Activated effector memory CD4-positive, alpha-beta T cell treated with Interleukin-2 at 50 U/mL for 16 hours (primary cell): ENCODE measurements around the gene GRB10.
A peak's percentile ranks its signal among the peaks of the same experiment; 100 is the strongest.

Experiments
- DNase-seq: peaks from one replicate; pipeline ENCODE4 v3.0.0-alpha.2; 2020

GRB10 gene

GRCh38 chr7:50628434-50629084 lies 154.1 kb downstream of the GRB10 start:
- DNase-seq = no peak

- DNase-seq = no peak
Observed at GRCh38 chr7:50627824-50628361, 154.8 kb downstream of the GRB10 start.

- DNase-seq = no peak
Observed at GRCh38 chr7:50626286-50626685, 156.4 kb downstream of the GRB10 start.

GRCh38 chr7:50625360-50625759 lies 157.3 kb downstream of the GRB10 start:
- DNase-seq = no peak

GRCh38 chr7:50622821-50623220 lies 159.9 kb downstream of the GRB10 start:
- DNase-seq = no peak

- no peak for DNase-seq
Observed at GRCh38 chr7:50621973-50622490, 160.7 kb downstream of the GRB10 start.

- DNase-seq = no peak
Observed at GRCh38 chr7:50621206-50621605, 161.5 kb downstream of the GRB10 start.

DNA sequence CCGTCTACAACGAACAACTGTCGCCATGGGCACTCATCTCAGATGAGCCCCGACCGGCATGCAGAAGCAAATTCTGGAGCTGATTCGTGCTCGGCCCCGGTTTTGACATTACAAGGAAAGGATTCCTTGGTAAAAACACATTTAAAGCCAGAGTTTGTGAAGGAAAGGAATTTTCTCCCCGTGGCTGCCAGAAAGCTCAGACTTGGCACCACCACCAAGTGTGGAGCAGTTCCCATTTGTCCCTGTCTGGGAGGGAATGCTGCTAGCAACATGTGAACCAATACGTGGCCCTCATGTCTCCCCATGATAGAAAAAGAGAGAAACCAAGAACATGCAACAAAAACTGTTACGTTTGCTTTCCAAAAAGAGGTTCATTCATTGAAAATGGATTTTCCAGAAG lies 162.3 kb downstream of the GRB10 start:
- no peak for DNase-seq

DNA sequence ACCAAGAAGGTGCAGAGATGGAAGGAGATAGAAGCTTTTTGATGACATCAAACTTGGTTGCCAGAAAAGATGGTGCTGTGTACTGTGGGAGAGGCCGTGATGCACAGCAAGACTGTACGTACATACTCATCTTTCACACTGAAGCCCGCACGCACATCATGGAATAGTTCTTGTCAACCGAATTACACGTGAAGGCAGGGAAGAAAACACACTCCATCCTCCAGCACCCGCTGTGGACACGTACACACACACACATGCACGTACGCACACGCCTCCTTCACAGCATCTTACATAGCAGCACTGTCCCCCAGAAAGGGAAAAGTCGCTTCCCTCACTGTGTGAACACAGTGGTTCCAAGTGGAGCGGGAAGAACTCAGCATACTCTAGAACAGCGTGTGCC lies 163.0 kb downstream of the GRB10 start:
- DNase-seq = no peak

DNA sequence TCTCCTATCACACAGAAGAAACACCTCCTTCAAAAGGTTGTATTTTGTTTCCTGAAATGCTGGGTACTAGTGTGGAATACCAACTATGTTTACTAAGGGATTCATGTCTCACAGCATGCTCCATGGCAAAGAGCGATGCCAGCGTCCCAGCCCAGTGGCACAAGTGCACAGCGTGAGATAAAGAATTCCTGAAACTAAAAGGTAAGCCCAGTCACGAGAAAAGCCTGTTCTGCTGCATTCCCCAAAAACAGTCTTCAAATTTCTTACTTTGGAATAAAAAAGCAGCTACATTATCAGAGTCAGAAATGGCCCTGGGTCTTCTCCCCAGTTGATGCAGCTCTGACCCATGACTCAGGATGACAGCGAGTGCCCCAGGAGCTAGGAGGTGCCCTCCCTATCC lies 164.4 kb downstream of the GRB10 start:
- DNase-seq = no peak

DNA sequence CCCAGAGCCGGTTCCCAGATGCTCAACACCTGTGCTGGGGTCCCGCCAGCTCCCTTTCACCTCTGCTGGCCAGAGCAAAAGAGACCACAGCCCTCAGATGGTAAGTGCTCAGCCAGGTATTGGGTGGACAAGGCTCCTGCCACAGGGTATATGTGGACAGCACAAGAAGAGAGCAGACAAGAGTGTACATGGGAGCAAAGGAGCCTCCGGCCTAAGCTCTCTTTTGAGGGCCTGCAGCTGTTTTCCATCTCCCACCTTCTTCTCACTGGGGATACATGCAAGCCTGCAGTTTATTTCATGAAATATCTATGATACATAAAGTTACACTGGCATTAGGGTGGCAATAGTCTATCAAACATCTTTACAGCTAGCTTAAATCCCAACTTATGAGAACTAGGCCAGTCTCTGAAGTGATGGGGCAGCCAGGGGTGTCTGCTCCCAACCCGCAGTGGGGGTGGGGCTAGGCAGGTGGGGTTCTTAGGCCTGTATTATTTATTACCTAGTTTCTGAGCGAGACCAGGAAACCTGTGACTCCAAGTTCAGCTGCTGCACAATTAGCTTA lies 167.1 kb downstream of the GRB10 start:
- no peak for DNase-seq

DNA sequence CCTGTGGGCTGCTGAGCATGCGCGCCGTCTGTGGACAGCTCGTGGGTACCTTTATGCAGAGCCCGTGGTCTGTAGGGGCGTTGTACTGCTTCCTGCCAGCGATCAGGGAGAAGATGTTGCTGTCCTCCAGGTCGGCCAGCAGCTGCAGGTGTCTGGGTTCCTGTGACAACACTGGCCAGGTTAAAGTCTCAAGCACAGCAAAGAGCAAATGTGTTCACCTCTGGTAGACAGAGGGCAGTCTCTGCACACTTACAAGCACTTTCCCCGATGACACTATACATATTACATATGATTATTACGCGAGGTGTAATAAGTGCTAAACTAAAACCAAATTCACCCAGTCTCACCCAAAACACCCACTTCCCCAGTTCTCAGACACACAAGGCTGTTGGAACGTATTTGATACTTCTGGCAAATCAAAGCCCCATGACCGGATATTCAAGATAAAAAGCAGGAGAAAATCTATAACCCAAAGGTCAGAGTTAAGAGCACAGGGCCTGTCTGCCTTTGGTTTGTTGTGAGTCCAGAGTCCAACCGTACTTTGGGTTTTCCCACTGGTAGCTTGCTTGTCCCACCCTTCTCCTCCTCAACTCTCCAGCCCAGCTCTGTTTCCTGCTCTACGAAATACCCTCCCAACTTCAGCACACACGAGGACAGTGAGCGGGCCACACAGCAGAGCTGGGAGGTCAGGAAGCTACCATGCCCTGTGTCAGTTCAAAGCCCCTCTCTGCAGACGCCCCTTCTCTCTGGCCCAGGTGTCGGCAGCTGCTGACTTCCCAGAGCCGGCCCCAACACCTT lies 167.8 kb downstream of the GRB10 start:
- DNase-seq = no peak

- no peak for DNase-seq
Observed at GRCh38 chr7:50613473-50613872, 169.2 kb downstream of the GRB10 start.

GRCh38 chr7:50612704-50613103 lies 170.0 kb downstream of the GRB10 start:
- DNase-seq = no peak

DNA sequence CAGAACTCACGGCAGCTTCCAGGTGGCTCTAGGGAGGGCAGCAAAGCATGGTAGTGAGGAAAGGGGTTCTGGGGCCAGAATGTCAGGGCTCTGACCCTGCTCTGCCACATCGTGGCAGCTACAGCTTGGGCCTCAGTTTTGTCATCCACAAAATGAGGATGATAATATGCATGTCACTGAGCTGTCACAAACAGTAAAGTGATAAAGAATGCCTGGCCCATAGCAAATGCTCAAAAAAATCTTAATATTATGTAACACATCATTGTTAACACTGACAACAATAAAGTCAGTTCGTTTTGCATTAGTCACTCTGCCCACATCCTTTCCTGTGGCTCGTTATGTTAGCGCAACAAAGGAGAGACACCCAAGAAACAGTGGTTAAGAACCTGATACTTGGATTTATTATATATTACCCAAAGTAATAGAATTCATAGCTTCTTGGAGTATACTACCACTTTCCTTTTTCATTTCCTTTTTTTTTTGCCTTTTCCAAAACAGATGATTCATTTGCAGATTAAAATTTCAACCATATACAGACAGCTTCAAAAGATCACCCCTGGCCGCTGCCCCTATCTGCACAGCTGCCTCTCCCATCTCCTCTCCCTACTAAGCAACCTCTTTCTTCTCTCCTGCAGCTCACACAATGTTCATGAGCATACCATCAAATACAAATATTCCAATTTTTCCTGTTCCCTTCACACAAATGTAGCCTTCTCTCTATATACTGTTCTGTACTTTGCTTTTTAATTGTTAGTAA lies 172.0 kb downstream of the GRB10 start:
- peak; percentile 21 for DNase-seq

DNA sequence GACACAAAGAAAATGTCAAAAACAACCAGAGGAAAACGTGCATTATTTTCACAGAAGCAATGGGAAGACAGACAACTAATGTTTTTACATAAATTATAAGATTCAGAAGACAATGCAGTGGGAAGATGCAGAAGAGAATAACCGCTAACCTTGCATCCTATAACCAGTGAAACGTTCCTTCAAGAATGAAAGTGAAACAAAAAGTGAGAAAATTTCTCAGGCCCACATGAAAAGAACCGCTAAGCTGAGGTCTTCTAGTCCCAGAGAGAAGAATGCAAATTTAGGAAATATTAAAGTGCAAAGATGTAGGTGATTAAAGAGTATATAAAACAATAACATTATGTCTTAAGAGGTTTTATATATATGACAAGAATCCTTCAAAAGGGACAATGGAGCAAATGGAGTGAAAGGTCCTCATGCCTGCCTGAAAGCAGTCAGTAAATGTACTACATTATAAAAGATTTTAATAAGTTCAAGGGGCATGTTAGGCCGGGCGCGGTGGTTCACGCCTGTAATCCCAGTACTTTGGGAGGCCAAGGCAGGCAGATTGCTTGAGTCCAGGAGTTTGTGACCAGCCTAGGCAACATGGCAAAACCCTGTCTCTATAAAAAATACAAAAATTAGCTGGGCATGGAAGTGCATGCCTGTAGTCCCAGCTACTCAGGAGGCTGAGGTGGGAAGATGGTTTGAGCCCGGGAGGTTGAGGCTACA lies 174.3 kb downstream of the GRB10 start:
- no peak for DNase-seq

DNA sequence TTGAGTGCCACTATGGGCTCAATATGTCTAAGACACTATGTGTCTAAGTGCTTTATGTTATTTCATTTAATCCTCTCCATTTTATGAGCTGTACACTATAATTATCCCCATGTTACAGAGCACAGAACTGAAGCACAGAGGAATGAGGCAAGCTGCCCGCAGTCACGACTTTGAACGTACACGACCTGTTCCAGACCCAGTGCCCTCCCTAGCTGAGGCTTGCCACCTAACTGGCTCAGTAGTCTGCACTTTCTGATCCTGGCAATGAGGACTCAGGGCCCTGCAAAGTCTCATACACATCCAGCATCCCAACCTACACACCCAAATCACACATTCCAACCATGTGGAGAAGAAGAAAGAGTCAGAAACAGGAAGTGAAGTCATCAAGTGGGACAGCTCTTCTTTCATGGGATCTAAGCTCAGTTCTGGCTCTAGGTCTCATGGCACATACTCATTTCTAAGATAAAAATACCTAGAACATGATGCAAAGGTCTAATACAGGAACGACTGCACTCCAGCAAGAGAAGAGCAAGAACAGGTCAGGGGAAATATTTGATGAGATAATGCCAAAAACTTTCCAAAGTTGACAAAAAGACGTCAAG lies 175.1 kb downstream of the GRB10 start:
- no peak for DNase-seq

DNA sequence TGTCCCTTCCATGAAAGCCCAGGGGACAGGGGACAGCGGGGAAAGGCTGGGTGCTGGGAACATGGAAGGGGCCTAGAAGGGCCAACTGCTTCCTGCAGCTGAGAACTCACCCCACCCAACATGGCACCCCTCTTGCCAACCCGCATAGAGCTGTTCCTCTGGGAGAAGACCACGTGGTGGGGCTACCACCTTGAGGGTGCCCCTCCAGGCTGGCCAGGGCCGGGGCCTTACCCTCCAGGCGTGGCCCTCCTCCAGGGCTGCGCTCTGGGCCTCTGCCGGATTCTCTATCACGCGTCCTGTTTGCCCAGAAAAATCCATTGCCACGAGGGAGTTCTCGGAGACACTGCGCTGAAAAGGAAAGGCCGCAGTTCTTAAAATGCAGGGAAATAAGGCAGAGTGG lies 177.6 kb downstream of the GRB10 start:
- no peak for DNase-seq

GRCh38 chr7:50603287-50603686 lies 179.4 kb downstream of the GRB10 start:
- no peak for DNase-seq

DNA sequence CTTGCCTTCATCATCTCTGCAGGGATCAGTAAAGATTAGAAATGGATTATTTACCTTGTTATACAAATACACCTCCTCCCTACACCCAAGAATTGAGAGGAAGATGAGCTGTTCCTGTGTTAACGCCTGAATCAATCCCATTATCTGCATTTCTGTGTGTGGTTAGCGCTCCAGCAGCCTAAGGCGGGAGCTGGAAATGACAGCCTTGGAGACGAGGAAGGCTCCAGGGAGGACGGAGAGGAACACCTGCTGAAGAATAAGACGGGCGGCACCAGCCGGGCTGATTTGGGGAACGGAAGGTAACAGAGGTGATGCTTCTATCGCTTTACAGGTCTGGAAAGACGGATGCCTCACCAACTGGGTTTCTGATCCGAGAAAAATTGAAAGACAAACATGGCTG lies 183.3 kb downstream of the GRB10 start:
- no peak for DNase-seq

- no peak for DNase-seq
Observed at GRCh38 chr7:50598460-50599343, 184.0 kb downstream of the GRB10 start.
